AG04449 (cell line): ENCODE measurements around the gene ATP11B.
"Not testable (repeated sequence)": the region's sequence is repeated elsewhere in the genome, so short reads cannot be mapped to it uniquely, and the experiment has no call there.

Experiments used
- CTCF ChIA-PET: fragments of 350-600 bp; formaldehyde crosslinking; extraction: SDS; loops from one replicate; lab custom pipeline; 2021; ENCODE audit warnings: antibody characterized with exemption; lab: Yijun Ruan, JAX
- POLR2A ChIA-PET: fragments of 400-600, 350-600 bp; formaldehyde crosslinking; extraction: SDS; loops from one replicate; lab custom pipeline; 2020; ENCODE audit warnings: antibody characterized with exemption, inconsistent platforms; lab: Yijun Ruan, JAX
- DNase-seq: peaks from one replicate; pipeline ENCODE4 v3.0.0-alpha.2; 2010; ENCODE audit warnings: low read depth, low spot score
- H3K4me3 ChIP-seq: 2 replicates; pipeline ENCODE4 v1.5.1; 2011; ENCODE audit warnings: low read depth, mild to moderate bottlenecking, control low read depth, low read length
- CTCF ChIP-seq: IDR thresholded peaks from one replicate; pipeline ENCODE4 v1.5.1; 2011; ENCODE audit warnings: mild to moderate bottlenecking, moderate library complexity, low read length, control low read depth, inconsistent platforms; ENCODE audit not compliant: insufficient read depth; ENCODE audit errors: missing control alignments

Gene ATP11B

GRCh38 chr3:182816181-182816580 is 22.9 kb downstream of the ATP11B start:
- ChIA-PET CTCF (interaction anchor here (1.6 kb wide), 1 partner anchor 21 kb away, joined by 4 read pairs; no protein-coding TSS in a partner anchor), POLR2A (no interaction called here)
- no peak overlapping the region for H3K4me3 ChIP-seq
- no peak for TF ChIP-seq CTCF
- DNase-seq: no peak

DNA sequence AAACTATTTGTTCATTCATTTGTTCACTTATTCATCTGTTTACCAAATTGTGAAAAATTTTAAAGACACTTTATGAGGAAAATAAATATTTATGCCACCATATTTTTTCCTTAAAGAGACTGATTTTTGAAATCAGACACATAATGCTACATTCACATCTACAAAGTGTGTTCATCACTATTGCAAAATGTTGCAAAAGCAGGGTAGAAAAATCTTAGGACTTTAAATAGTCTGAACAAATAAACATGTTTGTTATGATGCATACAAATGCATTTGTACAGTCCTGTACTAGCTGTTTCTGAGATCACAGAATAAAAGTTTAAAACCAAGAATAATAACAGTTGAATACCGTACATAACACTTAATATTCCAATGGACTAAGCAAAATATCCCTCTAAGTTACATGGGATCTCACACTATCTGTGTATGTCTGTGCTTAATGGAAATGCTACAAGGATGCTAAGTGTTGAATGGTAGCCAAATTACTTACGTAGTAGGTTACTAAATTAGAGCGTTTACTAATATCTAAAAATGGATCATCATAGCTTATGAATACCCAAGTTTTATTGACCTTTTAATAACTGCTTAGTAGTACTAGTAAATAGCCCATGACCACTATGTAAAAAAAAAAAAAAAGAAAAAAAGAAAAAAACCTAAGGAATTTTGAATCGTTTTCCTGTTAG is 25.1 kb downstream of the ATP11B start:
- POLR2A ChIA-PET: no interaction called here

GRCh38 chr3:182821221-182821981 is 28.1 kb downstream of the ATP11B start:
- H3K4me3 ChIP-seq: no peak overlapping the region
- ChIA-PET POLR2A (no interaction called here), CTCF (no interaction called here)
- TF ChIP-seq CTCF: no peak
- DNase-seq: no peak

More for the DNA sequence above, 25.1 kb downstream of the ATP11B start:
- TF ChIP-seq CTCF: no peak
- no peak for DNase-seq
- no peak overlapping the region for H3K4me3 ChIP-seq
- CTCF ChIA-PET: interaction anchor here (1.1 to 1.2 kb wide), 2 partner anchors 14 to 19 kb away, joined by 3 read pairs; no protein-coding TSS in a partner anchor

- CTCF ChIA-PET, POLR2A ChIA-PET, H3K4me3 ChIP-seq, DNase-seq: not testable (repeated sequence)
These were observed 29.0 kb downstream of the ATP11B start for GRCh38 chr3:182822260-182822659.

DNA sequence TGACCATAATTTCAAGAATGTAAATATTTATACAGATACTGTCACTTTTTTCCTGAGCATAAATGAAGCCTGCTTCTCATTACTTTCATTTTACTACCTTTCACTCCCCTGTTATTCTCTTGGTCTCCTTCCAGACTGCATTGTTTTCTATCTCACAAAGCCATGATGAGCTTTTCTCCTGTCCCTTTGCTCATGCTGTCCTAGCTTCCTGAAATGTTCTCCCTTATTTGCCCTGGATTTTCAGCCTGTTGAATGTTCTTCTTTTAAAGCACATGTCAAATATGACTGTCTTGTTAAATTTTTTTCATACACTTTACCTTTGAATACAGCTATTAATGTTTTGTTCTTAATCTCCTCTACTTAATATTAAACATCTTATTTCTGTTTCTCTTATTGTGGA is 31.7 kb downstream of the ATP11B start:
- TF ChIP-seq CTCF: no peak
- no peak for DNase-seq
- ChIA-PET POLR2A (no interaction called here), CTCF (interaction anchor here (1.2 to 2.0 kb wide), 3 partner anchors 12 to 112 kb away, joined by 3 to 13 read pairs (median 3); no protein-coding TSS in a partner anchor)
- no peak overlapping the region for H3K4me3 ChIP-seq

DNA sequence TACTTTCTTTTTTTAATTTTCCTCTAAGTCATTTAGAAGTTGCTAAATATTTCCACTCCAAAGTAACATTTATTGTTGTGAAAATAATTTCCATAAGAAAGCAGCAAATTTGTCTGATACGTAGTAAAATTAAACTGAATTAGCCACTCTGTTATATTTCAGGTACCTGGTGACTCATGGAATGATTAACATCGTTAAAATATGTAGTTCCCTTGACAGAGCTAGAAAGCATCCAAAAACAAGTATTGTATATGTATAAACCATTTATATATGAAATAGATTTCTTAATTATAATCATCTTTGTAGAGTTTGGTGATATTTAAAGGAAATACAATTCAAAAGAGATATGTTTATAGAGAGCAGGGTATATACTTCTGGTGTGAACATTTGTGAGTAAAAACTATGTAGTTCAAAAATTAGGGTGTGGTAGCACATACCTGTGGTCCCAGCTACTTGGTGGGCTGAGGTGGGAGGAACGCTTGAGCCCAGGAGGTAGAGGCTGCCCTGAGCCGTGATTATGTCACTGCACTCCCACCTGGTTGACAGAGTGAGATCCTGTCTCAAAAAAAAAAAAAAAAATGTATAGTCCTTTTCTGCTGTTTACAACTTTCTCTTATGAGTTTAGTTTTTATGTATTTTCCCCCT is 36.6 kb downstream of the ATP11B start:
- CTCF ChIA-PET: interaction anchor here (1.0 to 2.8 kb wide), 3 partner anchors 10 to 121 kb away, joined by 4 to 7 read pairs (median 4); no protein-coding TSS in a partner anchor
- DNase-seq: no peak
- POLR2A ChIA-PET: interaction anchor here (0.7 kb wide), 1 partner anchor 610 kb away, joined by 3 read pairs; no protein-coding TSS in a partner anchor
- no peak overlapping the region for H3K4me3 ChIP-seq
- TF ChIP-seq CTCF: no peak
